WTC11 (cell line): ENCODE results near the gene SLC8A1. TPM values are rescaled to one million over a fixed set of nuclear protein-coding genes. Genes with fewer than 3 reads are reported as not detected.

ENCODE experiments used
- ATAC-seq: fragments of 200-7000 bp; cut with Tn5 transposase; 2 replicates; pipeline ENCODE4 v1.10.0; 2021; ENCODE audit warnings: mild to moderate bottlenecking, moderate library complexity
- CTCF ChIA-PET: fragments of 300-600 bp; sonication (Branson Sonifier 250); formaldehyde crosslinking; loops from one replicate; lab custom pipeline; 2021; ENCODE audit warnings: antibody characterized with exemption; lab: Charles Lee
- POLR2A ChIA-PET: fragments of 350-600 bp; sonication (Branson Sonifier 250); formaldehyde crosslinking; loops from one replicate; lab custom pipeline; 2021; ENCODE audit warnings: antibody characterized with exemption; lab: Charles Lee
- DNase-seq: peaks from one replicate; pipeline ENCODE4 v3.0.0; 2021; ENCODE audit warnings: low spot score
- H3K27ac Mint-ChIP-seq: 2 replicates; pipeline ENCODE4 v1.8.0; 2021; ENCODE audit warnings: mixed read lengths
- H3K27me3 Mint-ChIP-seq: 2 replicates; pipeline ENCODE4 v1.8.0; 2021; ENCODE audit warnings: low read depth, mild to moderate bottlenecking, moderate library complexity, mixed read lengths
- H3K36me3 Mint-ChIP-seq: 2 replicates; pipeline ENCODE4 v1.8.0; 2021; ENCODE audit warnings: mixed read lengths
- H3K4me1 Mint-ChIP-seq: 2 replicates; pipeline ENCODE4 v1.8.0; 2022; ENCODE audit warnings: mixed read lengths
- H3K4me3 Mint-ChIP-seq: 2 replicates; pipeline ENCODE4 v1.8.0; 2021; ENCODE audit warnings: mild to moderate bottlenecking, moderate library complexity, mixed read lengths
- H3K9me3 Mint-ChIP-seq: 2 replicates; pipeline ENCODE4 v1.8.0; 2021; ENCODE audit warnings: mixed read lengths
- AR ChIP-seq: fragments of 250-450 bp; sonication (Bioruptor Pico); IDR thresholded peaks from 2 replicates; pipeline ENCODE4 v1.9.0; 2021; ENCODE audit warnings: mild to moderate bottlenecking
- EMX1 ChIP-seq: fragments of 250-450 bp; sonication (Bioruptor Pico); IDR thresholded peaks from 2 replicates; pipeline ENCODE4 v1.8.0; 2021; ENCODE audit warnings: mild to moderate bottlenecking
- ETV6 ChIP-seq: sonication (generic); formaldehyde crosslinking; IDR thresholded peaks from 2 replicates; pipeline ENCODE4 v1.8.1; 2022; ENCODE audit warnings: mild to moderate bottlenecking, missing genetic modification reagents
- FOXJ3 ChIP-seq: sonication (generic); formaldehyde crosslinking; IDR thresholded peaks from 2 replicates; pipeline ENCODE4 v1.9.0; 2021; ENCODE audit warnings: missing genetic modification reagents, mild to moderate bottlenecking, borderline replicate concordance
- FOXK1 ChIP-seq: sonication (generic); formaldehyde crosslinking; IDR thresholded peaks from 2 replicates; pipeline ENCODE4 v1.8.0; 2022; ENCODE audit warnings: mild to moderate bottlenecking, moderate library complexity, missing genetic modification reagents
- GABPB1 ChIP-seq: sonication (generic); formaldehyde crosslinking; IDR thresholded peaks from 2 replicates; pipeline ENCODE4 v1.8.1; 2023; ENCODE audit warnings: mild to moderate bottlenecking, missing genetic modification reagents
- KAT7 ChIP-seq: sonication (generic); formaldehyde crosslinking; IDR thresholded peaks from 2 replicates; pipeline ENCODE4 v1.8.1; 2023; ENCODE audit warnings: missing genetic modification reagents, mild to moderate bottlenecking, borderline replicate concordance
- NFATC4 ChIP-seq: fragments of 250-450 bp; sonication (Bioruptor Pico); IDR thresholded peaks from 2 replicates; pipeline ENCODE4 v1.9.0; 2021; ENCODE audit warnings: mild to moderate bottlenecking
- OVOL2 ChIP-seq: fragments of 250-450 bp; sonication (Bioruptor Pico); IDR thresholded peaks from 2 replicates; pipeline ENCODE4 v1.9.0; 2021; ENCODE audit warnings: mild to moderate bottlenecking, borderline replicate concordance
- SOX15 ChIP-seq: fragments of 250-450 bp; sonication (Bioruptor Pico); IDR thresholded peaks from 2 replicates; pipeline ENCODE4 v1.9.0; 2021; ENCODE audit warnings: mild to moderate bottlenecking
- SP1 ChIP-seq: sonication (generic); formaldehyde crosslinking; conservative IDR thresholded peaks from 2 replicates; pipeline ENCODE4 v1.8.1; 2022; ENCODE audit warnings: missing genetic modification reagents
- ZNF121 ChIP-seq: sonication (generic); formaldehyde crosslinking; IDR thresholded peaks from 2 replicates; pipeline ENCODE4 v1.8.0; 2023; ENCODE audit warnings: missing genetic modification reagents
- ZNF138 ChIP-seq: sonication (generic); formaldehyde crosslinking; conservative IDR thresholded peaks from 2 replicates; pipeline ENCODE4 v1.8.1; 2022; ENCODE audit warnings: mild to moderate bottlenecking, moderate library complexity, missing genetic modification reagents
- ZNF232 ChIP-seq: sonication (generic); formaldehyde crosslinking; IDR thresholded peaks from 2 replicates; pipeline ENCODE4 v1.8.0; 2022; ENCODE audit warnings: mild to moderate bottlenecking, missing genetic modification reagents
- total RNA-seq: library from RNA; stranded (reverse); gene quantifications from 3 replicates; pipeline ENCODE4 v1.2.3, GENCODE V29; 2021
- TF ChIP-seq, protein P1 (sequence below): sonication (generic); formaldehyde crosslinking; IDR thresholded peaks from 2 replicates; pipeline ENCODE4 v1.8.0; 2022; ENCODE audit warnings: missing genetic modification reagents
- TF ChIP-seq, protein P2 (sequence below): fragments of 250-450 bp; sonication (Bioruptor Pico); IDR thresholded peaks from 2 replicates; pipeline ENCODE4 v1.9.0; 2021; ENCODE audit warnings: mild to moderate bottlenecking
- TF ChIP-seq, protein P3 (sequence below): sonication (generic); formaldehyde crosslinking; conservative IDR thresholded peaks from 2 replicates; pipeline ENCODE4 v1.8.1; 2023; ENCODE audit warnings: mild to moderate bottlenecking, low read depth, missing genetic modification reagents, moderate library complexity
- TF ChIP-seq, protein P4 (sequence below): sonication (generic); formaldehyde crosslinking; IDR thresholded peaks from 2 replicates; pipeline ENCODE4 v1.8.0; 2022; ENCODE audit warnings: mild to moderate bottlenecking, missing genetic modification reagents

SLC8A1 gene
- total RNA-seq, 1 experiment from 2014 or later: 2.6 TPM

GRCh38 chr2:40087927-40088326 is 364.0 kb downstream of the SLC8A1 start:
- DNase-seq (no peak), ATAC-seq (no peak)
- Mint-ChIP-seq H3K9me3 (no peaks in the 10 kb centered on the region), H3K27ac (no peak overlapping the region), H3K36me3 (no peaks in the 10 kb centered on the region), H3K4me3 (no peak overlapping the region), H3K27me3 (no peaks in the 10 kb centered on the region), H3K4me1 (no peaks in the 10 kb centered on the region)
- TF ChIP-seq GABPB1 (CRISPR knock-in tag): no peak
- TF ChIP-seq ZNF138: no peak
- TF ChIP-seq, protein P1, sequence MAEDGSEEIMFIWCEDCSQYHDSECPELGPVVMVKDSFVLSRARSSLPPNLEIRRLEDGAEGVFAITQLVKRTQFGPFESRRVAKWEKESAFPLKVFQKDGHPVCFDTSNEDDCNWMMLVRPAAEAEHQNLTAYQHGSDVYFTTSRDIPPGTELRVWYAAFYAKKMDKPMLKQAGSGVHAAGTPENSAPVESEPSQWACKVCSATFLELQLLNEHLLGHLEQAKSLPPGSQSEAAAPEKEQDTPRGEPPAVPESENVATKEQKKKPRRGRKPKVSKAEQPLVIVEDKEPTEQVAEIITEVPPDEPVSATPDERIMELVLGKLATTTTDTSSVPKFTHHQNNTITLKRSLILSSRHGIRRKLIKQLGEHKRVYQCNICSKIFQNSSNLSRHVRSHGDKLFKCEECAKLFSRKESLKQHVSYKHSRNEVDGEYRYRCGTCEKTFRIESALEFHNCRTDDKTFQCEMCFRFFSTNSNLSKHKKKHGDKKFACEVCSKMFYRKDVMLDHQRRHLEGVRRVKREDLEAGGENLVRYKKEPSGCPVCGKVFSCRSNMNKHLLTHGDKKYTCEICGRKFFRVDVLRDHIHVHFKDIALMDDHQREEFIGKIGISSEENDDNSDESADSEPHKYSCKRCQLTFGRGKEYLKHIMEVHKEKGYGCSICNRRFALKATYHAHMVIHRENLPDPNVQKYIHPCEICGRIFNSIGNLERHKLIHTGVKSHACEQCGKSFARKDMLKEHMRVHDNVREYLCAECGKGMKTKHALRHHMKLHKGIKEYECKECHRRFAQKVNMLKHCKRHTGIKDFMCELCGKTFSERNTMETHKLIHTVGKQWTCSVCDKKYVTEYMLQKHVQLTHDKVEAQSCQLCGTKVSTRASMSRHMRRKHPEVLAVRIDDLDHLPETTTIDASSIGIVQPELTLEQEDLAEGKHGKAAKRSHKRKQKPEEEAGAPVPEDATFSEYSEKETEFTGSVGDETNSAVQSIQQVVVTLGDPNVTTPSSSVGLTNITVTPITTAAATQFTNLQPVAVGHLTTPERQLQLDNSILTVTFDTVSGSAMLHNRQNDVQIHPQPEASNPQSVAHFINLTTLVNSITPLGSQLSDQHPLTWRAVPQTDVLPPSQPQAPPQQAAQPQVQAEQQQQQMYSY (CRISPR knock-in tag): no peak
- TF ChIP-seq SOX15 (CRISPR knock-in tag): no peak
- TF ChIP-seq, protein P2, sequence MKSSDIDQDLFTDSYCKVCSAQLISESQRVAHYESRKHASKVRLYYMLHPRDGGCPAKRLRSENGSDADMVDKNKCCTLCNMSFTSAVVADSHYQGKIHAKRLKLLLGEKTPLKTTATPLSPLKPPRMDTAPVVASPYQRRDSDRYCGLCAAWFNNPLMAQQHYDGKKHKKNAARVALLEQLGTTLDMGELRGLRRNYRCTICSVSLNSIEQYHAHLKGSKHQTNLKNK: no peak
- no peak for TF ChIP-seq NFATC4 (CRISPR knock-in tag)
- ChIA-PET CTCF (interaction anchor here (0.6 kb wide), 1 partner anchor 175 kb away, joined by 3 read pairs; no protein-coding TSS in a partner anchor), POLR2A (no interaction called here)

DNA sequence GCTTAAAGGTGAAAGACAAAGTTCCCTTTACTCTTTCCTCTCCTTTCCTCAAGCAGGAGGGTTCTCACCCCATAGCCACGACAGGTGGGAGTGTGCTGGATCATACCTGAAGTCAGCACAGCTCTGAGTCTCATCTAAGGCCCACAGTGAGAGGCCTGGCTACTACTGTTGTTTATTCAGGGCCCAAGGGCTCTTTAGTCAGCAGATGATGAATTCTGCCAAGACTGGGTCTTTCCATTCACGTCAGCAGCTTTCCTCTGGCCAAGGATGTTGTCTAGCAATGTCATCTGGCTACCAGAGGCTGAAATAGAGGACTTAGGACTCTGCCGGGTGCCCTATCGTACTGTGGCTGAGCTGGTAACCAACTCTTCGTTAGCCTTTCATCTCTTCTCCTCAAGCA is 364.5 kb downstream of the SLC8A1 start:
- H3K27me3 Mint-ChIP-seq: no peaks in the 10 kb centered on the region
- no peak for DNase-seq
- POLR2A ChIA-PET: no interaction called here
- H3K4me1 Mint-ChIP-seq: no peaks in the 10 kb centered on the region
- H3K9me3 Mint-ChIP-seq: no peaks in the 10 kb centered on the region
- no peak overlapping the region for H3K27ac Mint-ChIP-seq
- H3K36me3 Mint-ChIP-seq: no peaks in the 10 kb centered on the region
- TF ChIP-seq OVOL2 (CRISPR knock-in tag) (no peak), ZNF121 (CRISPR knock-in tag) (no peak), KAT7 (CRISPR knock-in tag) (no peak), EMX1 (CRISPR knock-in tag) (no peak), GABPB1 (CRISPR knock-in tag) (no peak), AR (CRISPR knock-in tag) (no peak), FOXK1 (CRISPR knock-in tag) (no peak), FOXJ3 (CRISPR knock-in tag) (no peak), NFATC4 (CRISPR knock-in tag) (no peak), SP1 (no peak), ETV6 (CRISPR knock-in tag) (no peak), ZNF232 (CRISPR knock-in tag) (no peak)
- TF ChIP-seq, protein P3, sequence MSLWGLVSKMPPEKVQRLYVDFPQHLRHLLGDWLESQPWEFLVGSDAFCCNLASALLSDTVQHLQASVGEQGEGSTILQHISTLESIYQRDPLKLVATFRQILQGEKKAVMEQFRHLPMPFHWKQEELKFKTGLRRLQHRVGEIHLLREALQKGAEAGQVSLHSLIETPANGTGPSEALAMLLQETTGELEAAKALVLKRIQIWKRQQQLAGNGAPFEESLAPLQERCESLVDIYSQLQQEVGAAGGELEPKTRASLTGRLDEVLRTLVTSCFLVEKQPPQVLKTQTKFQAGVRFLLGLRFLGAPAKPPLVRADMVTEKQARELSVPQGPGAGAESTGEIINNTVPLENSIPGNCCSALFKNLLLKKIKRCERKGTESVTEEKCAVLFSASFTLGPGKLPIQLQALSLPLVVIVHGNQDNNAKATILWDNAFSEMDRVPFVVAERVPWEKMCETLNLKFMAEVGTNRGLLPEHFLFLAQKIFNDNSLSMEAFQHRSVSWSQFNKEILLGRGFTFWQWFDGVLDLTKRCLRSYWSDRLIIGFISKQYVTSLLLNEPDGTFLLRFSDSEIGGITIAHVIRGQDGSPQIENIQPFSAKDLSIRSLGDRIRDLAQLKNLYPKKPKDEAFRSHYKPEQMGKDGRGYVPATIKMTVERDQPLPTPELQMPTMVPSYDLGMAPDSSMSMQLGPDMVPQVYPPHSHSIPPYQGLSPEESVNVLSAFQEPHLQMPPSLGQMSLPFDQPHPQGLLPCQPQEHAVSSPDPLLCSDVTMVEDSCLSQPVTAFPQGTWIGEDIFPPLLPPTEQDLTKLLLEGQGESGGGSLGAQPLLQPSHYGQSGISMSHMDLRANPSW (CRISPR knock-in tag): no peak
- TF ChIP-seq, protein P4, sequence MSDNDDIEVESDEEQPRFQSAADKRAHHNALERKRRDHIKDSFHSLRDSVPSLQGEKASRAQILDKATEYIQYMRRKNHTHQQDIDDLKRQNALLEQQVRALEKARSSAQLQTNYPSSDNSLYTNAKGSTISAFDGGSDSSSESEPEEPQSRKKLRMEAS: no peak
- TF ChIP-seq, protein P1 (CRISPR knock-in tag): no peak
- TF ChIP-seq, all 79 proteins: peak for 0
- ATAC-seq: no peak
- CTCF ChIA-PET: no interaction called here
- no peak overlapping the region for H3K4me3 Mint-ChIP-seq
